ENCODE measurements around the gene LRP4.

GRCh38 chr11:46855167-46855566 is 63.2 kb downstream of the LRP4 start:
- no peak for TF ChIP-seq CTCF (IDR thresholded peaks at IDR 0.05)
- TF ChIP-seq POLR2A (IDR thresholded peaks at IDR 0.05), result no peak

Measured in adrenal gland (tissue), 5 donors.